C4-2B (cell line): ENCODE results near the gene PPP6R3.

Experiments used
- ZFX ChIP-seq: fragments of 450-650 bp; IDR thresholded peaks from 2 replicates; pipeline ENCODE4 v1.6.1; 2017
- TF ChIP-seq, protein P1 (sequence below): fragments of 450-650 bp; conservative IDR thresholded peaks from 2 replicates; pipeline ENCODE4 v1.5.1; 2017; ENCODE audit warnings: mild to moderate bottlenecking

DNA sequence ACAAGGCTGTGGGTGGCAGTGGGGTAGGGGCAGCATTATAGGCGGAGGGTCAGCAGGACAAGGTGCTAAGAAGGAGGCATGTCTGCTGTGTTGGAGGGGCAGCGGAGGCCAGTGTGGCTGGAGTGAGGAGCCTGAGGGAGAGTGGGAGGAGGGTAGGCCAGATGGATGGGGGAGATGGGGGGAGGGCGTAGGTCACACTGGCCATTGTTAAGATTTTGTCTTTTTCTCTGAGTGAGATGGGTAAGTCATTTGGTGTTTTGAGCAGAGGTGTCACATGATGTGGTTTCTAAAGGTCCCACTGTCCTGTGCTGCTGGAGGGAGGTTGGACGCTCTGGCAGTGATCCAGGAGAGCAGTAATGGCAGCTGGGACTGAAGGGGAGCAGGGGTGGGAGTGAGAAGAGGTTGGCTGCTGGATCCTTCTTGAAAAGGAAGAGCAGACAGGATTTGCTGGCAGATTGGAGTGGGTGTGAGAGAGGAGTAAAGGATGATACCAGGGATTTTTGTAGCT is 9.8 kb downstream of the PPP6R3 start:
- TF ChIP-seq, protein P1, sequence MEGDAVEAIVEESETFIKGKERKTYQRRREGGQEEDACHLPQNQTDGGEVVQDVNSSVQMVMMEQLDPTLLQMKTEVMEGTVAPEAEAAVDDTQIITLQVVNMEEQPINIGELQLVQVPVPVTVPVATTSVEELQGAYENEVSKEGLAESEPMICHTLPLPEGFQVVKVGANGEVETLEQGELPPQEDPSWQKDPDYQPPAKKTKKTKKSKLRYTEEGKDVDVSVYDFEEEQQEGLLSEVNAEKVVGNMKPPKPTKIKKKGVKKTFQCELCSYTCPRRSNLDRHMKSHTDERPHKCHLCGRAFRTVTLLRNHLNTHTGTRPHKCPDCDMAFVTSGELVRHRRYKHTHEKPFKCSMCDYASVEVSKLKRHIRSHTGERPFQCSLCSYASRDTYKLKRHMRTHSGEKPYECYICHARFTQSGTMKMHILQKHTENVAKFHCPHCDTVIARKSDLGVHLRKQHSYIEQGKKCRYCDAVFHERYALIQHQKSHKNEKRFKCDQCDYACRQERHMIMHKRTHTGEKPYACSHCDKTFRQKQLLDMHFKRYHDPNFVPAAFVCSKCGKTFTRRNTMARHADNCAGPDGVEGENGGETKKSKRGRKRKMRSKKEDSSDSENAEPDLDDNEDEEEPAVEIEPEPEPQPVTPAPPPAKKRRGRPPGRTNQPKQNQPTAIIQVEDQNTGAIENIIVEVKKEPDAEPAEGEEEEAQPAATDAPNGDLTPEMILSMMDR: no peak
- no peak for TF ChIP-seq ZFX
